Measurements from ENCODE around the gene NRXN3. TPM values are rescaled to one million over a fixed set of nuclear protein-coding genes. Genes with fewer than 3 reads are reported as not detected.

The NRXN3 gene
- total and polyA plus RNA-seq, 2 experiments from 2014 or later: 1.0 to 1.8 TPM

DNA sequence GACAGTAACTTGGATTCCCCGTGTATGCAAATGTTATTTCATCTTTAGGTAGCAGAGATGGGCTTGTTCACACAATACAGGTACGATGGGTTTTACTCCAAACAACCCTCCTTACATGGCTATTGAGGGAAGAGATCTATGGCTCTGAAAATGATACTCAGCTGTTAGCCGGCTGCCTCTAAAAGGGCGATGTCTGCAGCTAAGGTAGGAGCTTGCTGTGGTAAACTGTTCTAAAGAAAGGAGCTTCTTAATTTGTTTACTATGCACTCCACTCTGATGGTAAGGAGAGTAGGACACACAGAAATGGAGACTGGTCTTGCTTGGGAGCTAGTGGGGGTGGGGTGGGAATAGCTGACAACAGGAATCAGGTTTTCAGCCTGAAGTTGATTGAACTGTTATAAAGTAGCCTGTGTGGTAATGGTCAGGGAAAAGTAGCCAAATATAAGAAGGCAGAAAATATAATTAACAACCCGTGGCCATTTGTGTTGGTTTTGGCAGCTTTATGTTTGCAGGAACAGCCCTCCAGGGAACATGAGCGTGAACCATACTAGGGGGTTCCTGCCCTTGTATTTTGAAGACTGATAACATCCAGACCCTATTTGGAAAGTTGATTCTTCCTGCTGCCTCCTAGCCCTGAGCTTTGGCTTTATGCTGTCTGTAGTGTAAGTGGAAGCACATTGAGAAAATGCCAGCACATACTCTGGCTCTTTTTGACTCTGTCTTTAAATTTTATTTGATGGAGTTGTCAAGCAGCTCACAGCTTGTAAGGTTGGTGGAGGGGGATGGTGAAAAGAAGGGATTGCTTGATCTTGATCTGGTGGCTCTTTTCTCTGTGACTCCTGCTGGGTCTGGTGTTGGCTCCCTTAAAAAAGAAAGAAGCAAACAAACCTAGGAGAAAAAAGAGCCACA, 1111.3 kb downstream of the NRXN3 start (continued):
- no peak for TF ChIP-seq ZNF462 (CRISPR knock-in tag; IDR thresholded peaks at IDR 0.05)
- no peak for TF ChIP-seq STAT1 (IDR thresholded peaks at IDR 0.05; ENCODE audit: unreplicated experiment)
- TF ChIP-seq, protein P1, sequence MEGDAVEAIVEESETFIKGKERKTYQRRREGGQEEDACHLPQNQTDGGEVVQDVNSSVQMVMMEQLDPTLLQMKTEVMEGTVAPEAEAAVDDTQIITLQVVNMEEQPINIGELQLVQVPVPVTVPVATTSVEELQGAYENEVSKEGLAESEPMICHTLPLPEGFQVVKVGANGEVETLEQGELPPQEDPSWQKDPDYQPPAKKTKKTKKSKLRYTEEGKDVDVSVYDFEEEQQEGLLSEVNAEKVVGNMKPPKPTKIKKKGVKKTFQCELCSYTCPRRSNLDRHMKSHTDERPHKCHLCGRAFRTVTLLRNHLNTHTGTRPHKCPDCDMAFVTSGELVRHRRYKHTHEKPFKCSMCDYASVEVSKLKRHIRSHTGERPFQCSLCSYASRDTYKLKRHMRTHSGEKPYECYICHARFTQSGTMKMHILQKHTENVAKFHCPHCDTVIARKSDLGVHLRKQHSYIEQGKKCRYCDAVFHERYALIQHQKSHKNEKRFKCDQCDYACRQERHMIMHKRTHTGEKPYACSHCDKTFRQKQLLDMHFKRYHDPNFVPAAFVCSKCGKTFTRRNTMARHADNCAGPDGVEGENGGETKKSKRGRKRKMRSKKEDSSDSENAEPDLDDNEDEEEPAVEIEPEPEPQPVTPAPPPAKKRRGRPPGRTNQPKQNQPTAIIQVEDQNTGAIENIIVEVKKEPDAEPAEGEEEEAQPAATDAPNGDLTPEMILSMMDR (conservative IDR thresholded peaks at IDR 0.05; ENCODE audit: low read depth in 2 of 2): no peak
- no peak for TF ChIP-seq ZNF114 (CRISPR knock-in tag; IDR thresholded peaks at IDR 0.05)

DNA sequence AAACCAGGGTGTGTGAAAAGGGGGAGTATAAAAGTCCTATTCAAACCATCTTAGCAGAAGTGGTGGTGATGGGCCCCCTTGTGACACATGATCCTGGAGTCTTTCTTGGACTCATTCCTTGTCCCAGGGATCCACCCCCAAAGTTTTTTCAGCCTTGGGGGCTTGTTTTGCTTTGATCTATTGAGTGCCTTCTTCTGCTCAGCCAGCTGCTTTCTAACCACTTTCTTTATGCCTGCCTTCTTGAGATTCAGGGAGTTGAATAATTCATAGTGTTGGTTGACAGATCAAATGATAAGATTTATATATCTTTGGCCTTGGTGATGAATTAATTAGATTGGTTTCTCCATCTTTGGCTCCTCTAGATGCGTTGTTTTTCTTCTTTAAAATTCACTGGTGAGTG, 1114.4 kb downstream of the NRXN3 start:
- Mint-ChIP-seq H3K36me3 (ENCODE audit: low read depth) (no peaks in the 10 kb centered on the region), H3K9me3 (no peaks in the 10 kb centered on the region), H3K27me3 (ENCODE audit: insufficient read depth, low read depth, poor library complexity) (peaks cover 28% of the 10 kb centered on the region), H3K4me1 (peaks cover 36% of the 10 kb centered on the region), H3K27ac (no peak overlapping the region), H3K4me3 (no peak overlapping the region)
- no peaks in the 10 kb centered on the region; the same call in 1 of the 2 replicates for H3K79me2 ChIP-seq (replicated peaks; ENCODE audit: insufficient read depth)
- ATAC-seq (no peak), DNase-seq (ENCODE audit: low spot score) (no peak)
- H3K4me3 ChIP-seq: no peak overlapping the region
- H4K20me1 ChIP-seq (replicated peaks; ENCODE audit: insufficient read depth): no peaks in the 10 kb centered on the region
- no peaks in the 10 kb centered on the region for H3F3A ChIP-seq (replicated peaks; ENCODE audit: low read depth)
- H2AFZ ChIP-seq: no peak overlapping the region
- H3K4me2 ChIP-seq: no peak overlapping the region
- H3K27me3 ChIP-seq (ENCODE audit: insufficient read depth): peaks cover 46% of the 10 kb centered on the region
- H3K36me3 ChIP-seq (ENCODE audit: insufficient read depth): no peaks in the 10 kb centered on the region
- TF ChIP-seq, protein P2, sequence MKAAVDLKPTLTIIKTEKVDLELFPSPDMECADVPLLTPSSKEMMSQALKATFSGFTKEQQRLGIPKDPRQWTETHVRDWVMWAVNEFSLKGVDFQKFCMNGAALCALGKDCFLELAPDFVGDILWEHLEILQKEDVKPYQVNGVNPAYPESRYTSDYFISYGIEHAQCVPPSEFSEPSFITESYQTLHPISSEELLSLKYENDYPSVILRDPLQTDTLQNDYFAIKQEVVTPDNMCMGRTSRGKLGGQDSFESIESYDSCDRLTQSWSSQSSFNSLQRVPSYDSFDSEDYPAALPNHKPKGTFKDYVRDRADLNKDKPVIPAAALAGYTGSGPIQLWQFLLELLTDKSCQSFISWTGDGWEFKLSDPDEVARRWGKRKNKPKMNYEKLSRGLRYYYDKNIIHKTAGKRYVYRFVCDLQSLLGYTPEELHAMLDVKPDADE (IDR thresholded peaks at IDR 0.05): no peak
- TF ChIP-seq NANOG (IDR thresholded peaks at IDR 0.05; ENCODE audit: borderline replicate concordance) (no peak), EZH2phosphoT487 (IDR thresholded peaks at IDR 0.05; ENCODE audit: unreplicated experiment) (no peak), JUNB (IDR thresholded peaks at IDR 0.05; ENCODE audit: unreplicated experiment) (no peak)
- H3K4me1 ChIP-seq (ENCODE audit: insufficient read depth): peaks cover 22% of the 10 kb centered on the region
- no peaks in the 10 kb centered on the region for H3K9me2 ChIP-seq (ENCODE audit: insufficient read depth)
- H3K27ac ChIP-seq (ENCODE audit: low read depth): no peak overlapping the region

All from GM23338 (cell line).